BJ (cell line): Measurements from ENCODE around the gene TGIF1. TPM values are rescaled to one million over a fixed set of nuclear protein-coding genes. Genes with fewer than 3 reads are reported as not detected.
"Not testable (repeated sequence)": the region's sequence is repeated elsewhere in the genome, so short reads cannot be mapped to it uniquely, and the experiment has no call there.

Source experiments
- CTCF ChIA-PET: fragments of 350-600 bp; formaldehyde crosslinking; extraction: SDS; loops from one replicate; lab custom pipeline; 2021; ENCODE audit warnings: antibody characterized with exemption, inconsistent platforms; lab: Yijun Ruan, JAX
- POLR2A ChIA-PET: fragments of 300-600 bp; sonication (Branson Sonifier 250); formaldehyde crosslinking; extraction: SDS; loops from one replicate; lab custom pipeline; 2021; ENCODE audit warnings: antibody characterized with exemption; lab: Charles Lee
- DNase-seq: peaks from one replicate; pipeline ENCODE4 v3.0.0-alpha.2; 2011; ENCODE audit warnings: low read depth
- H3K27me3 ChIP-seq: 2 replicates; pipeline ENCODE4 v1.6.0; 2011; ENCODE audit warnings: low read length; ENCODE audit not compliant: control insufficient read depth, insufficient read depth
- H3K36me3 ChIP-seq: 2 replicates; pipeline ENCODE4 v1.5.1; 2011; ENCODE audit warnings: low read length; ENCODE audit not compliant: control insufficient read depth, insufficient read depth
- H3K4me3 ChIP-seq: 2 replicates; pipeline ENCODE4 v1.5.1; 2011; ENCODE audit warnings: low read depth, mild to moderate bottlenecking, control low read depth, low read length
- polyA plus RNA-seq: library from polyadenylated mRNA; depleted of rRNA; stranded (reverse); fragments of >200 nt; gene quantifications from 2 replicates; pipeline ENCODE4 v1.2.3, GENCODE V29; 2011
- TF ChIP-seq, protein P1 (sequence below): IDR thresholded peaks from 2 replicates; pipeline ENCODE4 v1.5.1; 2011; ENCODE audit warnings: low read depth, mild to moderate bottlenecking, control low read depth, inconsistent platforms, low read length, moderate library complexity; ENCODE audit not compliant: insufficient read depth

TGIF1 gene
- polyA plus RNA-seq, 1 experiment, result 78.9 TPM

DNA sequence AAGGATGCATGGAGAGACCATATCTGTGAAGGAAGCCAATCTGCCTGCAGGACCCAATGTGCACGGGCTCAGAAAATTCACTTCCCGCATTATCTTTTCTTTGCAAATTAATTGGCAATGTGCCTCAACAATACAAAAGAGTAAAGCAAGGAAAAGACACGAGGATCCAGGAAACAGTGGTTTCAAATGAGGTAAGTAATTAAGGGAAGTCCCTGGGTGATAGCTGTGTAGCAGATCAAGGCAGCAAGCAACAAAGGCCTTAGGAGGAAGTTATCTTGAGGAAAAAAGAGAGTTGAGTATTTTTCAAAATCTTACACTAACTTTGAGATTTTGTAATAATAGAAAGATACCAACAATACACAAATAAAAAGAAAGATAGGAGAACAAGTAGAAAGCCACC lies 44.3 kb upstream of the TGIF1 start:
- no peak for DNase-seq
- ChIA-PET CTCF (interaction anchor here (0.6 kb wide), 1 partner anchor 96 kb away, joined by 3 read pairs; no protein-coding TSS in a partner anchor), POLR2A (interaction anchor here (0.6 kb wide), 1 partner anchor 40 kb away, joined by 5 read pairs; no protein-coding TSS in a partner anchor)
- TF ChIP-seq, protein P1, sequence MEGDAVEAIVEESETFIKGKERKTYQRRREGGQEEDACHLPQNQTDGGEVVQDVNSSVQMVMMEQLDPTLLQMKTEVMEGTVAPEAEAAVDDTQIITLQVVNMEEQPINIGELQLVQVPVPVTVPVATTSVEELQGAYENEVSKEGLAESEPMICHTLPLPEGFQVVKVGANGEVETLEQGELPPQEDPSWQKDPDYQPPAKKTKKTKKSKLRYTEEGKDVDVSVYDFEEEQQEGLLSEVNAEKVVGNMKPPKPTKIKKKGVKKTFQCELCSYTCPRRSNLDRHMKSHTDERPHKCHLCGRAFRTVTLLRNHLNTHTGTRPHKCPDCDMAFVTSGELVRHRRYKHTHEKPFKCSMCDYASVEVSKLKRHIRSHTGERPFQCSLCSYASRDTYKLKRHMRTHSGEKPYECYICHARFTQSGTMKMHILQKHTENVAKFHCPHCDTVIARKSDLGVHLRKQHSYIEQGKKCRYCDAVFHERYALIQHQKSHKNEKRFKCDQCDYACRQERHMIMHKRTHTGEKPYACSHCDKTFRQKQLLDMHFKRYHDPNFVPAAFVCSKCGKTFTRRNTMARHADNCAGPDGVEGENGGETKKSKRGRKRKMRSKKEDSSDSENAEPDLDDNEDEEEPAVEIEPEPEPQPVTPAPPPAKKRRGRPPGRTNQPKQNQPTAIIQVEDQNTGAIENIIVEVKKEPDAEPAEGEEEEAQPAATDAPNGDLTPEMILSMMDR, result no peak
- H3K4me3 ChIP-seq, result no peak overlapping the region
- H3K36me3 ChIP-seq, result no peaks in the 10 kb centered on the region
- H3K27me3 ChIP-seq, result no peaks in the 10 kb centered on the region

DNA sequence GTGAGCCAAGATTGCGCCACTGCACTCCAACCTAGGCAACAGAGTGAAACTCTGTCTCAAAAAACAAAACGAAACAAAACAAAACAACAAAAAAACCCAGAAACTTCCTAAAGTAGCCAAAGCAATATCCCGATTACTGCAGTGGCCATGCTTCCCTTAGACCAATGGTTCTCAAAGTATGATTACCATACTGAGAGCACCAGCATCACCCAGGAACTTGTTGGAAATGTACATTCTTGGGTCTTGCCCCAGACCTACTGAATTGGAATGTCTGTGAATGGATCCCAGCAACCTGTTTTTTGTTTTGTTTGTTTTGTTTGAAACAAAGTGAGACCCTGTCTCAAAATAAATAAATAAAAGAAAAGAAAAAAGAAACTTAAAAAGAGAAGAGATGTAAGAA lies 41.9 kb upstream of the TGIF1 start:
- DNase-seq, result no peak
- POLR2A ChIA-PET, result no interaction called here
- TF ChIP-seq, protein P1, result no peak
- no peaks in the 10 kb centered on the region for H3K36me3 ChIP-seq
- no peaks in the 10 kb centered on the region for H3K27me3 ChIP-seq
- CTCF ChIA-PET, result no interaction called here
- H3K4me3 ChIP-seq, result no peak overlapping the region

DNA sequence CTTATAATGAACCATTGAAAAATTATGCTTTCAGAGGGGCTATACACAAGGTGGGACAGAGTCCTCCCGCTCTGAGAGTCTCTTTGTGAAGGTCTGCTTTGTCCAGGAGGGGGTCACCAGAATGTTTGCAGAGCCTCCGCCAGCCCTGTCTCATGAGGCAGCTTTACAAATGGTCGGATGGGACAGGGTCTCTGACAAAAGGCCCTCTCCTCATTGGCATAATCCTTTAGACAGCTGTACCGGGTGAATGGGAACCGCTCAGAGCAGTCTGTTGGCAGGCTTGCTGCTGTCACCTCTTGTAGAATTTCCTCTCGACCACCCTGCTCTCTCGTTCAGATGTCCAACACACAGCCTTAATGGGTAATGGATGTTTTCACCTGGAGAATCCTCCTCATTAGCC lies 40.2 kb upstream of the TGIF1 start:
- ChIA-PET CTCF (interaction anchor here (0.7 to 1.5 kb wide), 2 partner anchors 12 to 112 kb away, joined by 3 read pairs; no protein-coding TSS in a partner anchor), POLR2A (no interaction called here)
- Histone ChIP-seq H3K4me3 (no peak overlapping the region), H3K27me3 (no peaks in the 10 kb centered on the region), H3K36me3 (no peaks in the 10 kb centered on the region)
- DNase-seq, result no peak
- TF ChIP-seq, protein P1, result no peak

DNA sequence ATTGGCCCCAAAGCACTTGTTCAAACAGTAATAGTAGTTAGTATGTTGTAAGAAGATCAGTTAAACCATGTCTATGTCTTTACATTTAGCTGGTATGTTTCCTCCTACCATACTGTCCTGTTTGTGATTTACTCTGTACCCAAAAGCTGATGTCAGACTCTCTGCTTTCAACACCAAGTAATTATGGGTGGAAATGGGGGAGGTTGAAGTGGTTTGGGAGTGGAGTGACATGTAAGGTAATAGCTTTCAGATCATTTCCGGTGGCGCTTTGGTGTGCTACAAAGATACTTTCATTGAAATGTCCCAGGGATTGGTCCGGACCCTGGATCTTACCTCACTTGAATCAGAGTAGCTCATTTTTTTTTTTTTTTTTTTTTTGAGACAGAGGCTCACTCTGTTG lies 39.7 kb upstream of the TGIF1 start:
- Histone ChIP-seq H3K4me3 (no peak overlapping the region), H3K36me3 (no peaks in the 10 kb centered on the region), H3K27me3 (no peaks in the 10 kb centered on the region)
- DNase-seq, result no peak
- TF ChIP-seq, protein P1, result no peak
- ChIA-PET CTCF (interaction anchor here (0.7 to 1.5 kb wide), 2 partner anchors 12 to 113 kb away, joined by 3 read pairs; no protein-coding TSS in a partner anchor), POLR2A (no interaction called here)

DNA sequence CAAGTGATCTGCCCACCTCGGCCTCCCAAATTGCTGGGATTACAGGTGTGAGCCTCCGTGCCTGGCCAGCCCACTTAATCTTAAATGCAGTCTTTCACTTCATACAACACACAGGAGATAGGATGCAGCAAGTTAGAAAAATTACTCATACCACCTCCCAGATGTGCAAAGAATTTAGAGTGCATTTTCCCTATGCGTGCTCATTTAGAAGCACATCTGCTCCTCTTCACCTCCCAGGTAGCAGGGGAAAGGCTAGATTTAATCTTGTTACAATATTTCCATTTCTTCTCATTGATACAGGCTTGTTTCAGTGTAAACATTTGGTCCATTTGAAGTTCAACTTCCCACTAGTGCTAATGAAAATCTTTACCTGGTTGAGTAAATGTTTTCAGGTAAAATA lies 39.1 kb upstream of the TGIF1 start:
- H3K4me3 ChIP-seq, DNase-seq, H3K36me3 ChIP-seq, POLR2A ChIA-PET, H3K27me3 ChIP-seq: not testable (repeated sequence)
- CTCF ChIA-PET, result interaction anchor here (1.5 kb wide), 1 partner anchor 13 kb away, joined by 3 read pairs; no protein-coding TSS in a partner anchor

DNA sequence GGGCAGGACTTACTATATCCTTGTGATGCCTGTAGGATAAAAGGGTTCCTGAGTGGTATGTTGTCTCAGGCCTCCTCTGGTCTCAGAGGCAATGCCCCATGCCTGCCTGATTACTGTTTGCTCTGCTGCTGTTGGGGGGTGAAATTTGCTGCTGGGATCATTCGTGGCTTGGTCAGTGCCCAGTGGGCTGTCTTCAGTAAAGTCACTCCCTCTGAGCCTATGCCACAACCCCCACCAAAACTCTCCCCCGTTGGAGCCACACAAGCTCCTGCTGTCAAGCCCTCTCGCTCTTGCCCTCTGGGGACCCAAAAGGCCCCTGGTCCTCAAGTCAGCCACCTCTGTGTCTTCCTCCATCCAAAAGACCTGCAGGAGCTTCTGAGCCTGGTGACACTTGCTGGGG lies 38.6 kb upstream of the TGIF1 start:
- DNase-seq, result no peak
- Histone ChIP-seq H3K4me3 (no peak overlapping the region), H3K36me3 (no peaks in the 10 kb centered on the region), H3K27me3 (no peaks in the 10 kb centered on the region)
- TF ChIP-seq, protein P1, result no peak
- POLR2A ChIA-PET, result no interaction called here
- CTCF ChIA-PET, result no interaction called here
